Islet of Langerhans (tissue), 1 donor: ENCODE results near the gene GPR146.
"Not testable (repeated sequence)": the region's sequence is repeated elsewhere in the genome, so short reads cannot be mapped to it uniquely, and the experiment has no call there.

Experiments
- FAIRE-seq: peaks from one replicate; lab custom pipeline; 2011; peaks lifted over from hg19 to GRCh38; lab: Jason Lieb, UNC

GPR146 gene

DNA sequence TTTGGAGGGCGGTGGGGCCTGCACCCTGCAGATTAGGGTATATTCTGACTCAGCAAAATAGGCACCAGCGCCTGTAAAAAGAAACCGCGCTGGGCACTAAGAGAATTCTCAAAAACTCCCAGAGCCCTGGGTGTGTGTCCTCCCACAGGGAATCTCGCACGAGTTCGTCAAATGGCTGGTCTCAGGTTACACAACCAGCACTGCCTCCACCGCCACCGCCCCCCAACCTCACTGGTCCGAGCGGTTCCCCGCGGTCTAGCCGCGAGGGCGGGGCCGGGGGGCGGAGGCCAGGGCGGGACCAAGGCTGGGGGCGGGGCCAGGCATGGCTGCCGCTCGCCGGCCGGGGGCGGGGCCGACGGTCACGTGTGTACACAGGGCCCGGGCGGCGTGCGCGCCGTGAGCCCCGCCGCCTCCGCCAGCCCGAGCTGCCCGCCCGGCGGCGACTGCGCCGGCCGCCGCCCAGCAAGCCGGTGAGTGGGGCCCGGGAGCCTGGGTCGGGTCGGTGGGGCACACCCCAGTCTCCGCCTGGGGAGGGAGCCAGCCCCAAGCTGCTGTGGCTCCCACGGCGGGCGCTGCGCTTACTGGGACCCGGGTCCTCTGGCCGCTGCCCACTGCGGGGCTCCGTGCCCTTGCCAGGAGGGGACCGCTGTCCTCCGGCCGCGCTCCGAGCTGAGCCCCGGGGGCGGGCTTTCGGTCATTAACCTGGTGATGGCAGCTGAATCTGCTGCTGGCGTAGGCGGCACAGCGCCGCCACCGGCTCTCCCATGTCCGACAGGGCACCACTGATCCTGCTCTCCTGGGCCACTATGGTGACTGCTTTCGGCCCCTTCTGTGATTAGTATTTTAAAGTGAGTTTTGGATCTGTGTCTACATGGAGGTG, at the start of gene GPR146:
Gene GPR146, plus strand, starts transcription at position 358 of the 880 bp plus-strand sequence. CDS start 12,970 bp downstream, outside the sequence.
- no peak for FAIRE-seq

GRCh38 chr7:994592-995308, 49.6 kb upstream of the GPR146 start:
- FAIRE-seq, result no peak

DNA sequence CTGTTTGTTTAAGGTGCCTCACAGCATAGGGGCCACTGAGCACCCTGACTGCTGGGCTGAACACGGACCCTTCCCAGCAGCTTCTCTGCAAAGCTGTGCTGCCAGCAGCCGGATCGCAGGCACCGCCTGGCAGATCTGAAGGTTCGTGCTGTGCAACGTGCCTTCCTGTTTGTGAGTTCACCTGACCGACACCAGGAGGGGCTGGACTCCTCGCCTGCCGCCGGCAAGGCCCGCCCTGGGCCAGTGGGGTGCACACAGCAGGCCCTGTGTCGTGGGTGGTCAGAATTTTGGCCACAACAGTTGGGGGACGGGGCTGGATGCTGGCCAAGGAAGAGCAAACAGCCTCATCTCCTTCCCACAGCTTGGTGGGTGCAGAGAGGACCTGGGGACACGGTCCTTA, 48.8 kb upstream of the GPR146 start:
- FAIRE-seq, result no peak

GRCh38 chr7:996079-996872, 48.1 kb upstream of the GPR146 start:
- FAIRE-seq, result no peak

- FAIRE-seq, result no peak
Observed at GRCh38 chr7:997404-998395, 46.6 kb upstream of the GPR146 start.

- no peak for FAIRE-seq
Observed at GRCh38 chr7:999149-999879, 45.0 kb upstream of the GPR146 start.

- FAIRE-seq, result no peak
Observed at GRCh38 chr7:999941-1000935, 44.1 kb upstream of the GPR146 start.

DNA sequence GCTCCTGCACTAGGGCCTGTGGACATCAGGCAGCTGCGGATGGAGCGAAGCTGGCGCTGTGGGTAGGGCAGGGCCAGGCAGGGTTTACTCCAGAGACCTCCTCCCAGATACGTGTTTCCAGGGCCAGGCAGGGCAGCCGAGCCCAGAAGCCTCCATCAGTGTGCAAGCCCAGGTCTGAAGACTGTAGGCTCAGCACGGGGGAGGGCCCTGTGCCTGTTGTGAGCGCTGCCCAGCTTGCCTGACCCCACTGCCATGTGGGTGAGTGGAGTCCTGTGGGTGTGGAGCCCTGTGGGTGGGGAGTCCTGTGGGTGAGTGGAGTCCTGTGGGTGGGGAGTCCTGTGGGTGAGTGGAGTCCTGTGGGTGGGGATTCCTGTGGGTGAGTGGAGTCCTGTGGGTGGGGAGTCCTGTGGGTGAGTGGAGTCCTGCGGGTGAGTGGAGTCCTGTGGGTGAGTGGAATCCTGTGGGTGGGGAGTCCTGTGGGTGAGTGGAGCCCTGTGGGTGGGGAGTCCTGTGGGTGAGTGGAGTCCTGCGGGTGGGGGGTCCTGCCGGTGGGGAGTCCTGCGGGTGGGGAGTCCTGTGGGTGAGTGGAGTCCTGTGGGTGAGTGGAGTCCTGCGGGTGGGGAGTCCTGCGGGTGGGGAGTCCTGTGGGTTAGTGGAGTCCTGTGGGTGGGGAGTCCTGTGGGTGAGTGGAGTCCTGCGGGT, 43.1 kb upstream of the GPR146 start:
- not testable (repeated sequence) for FAIRE-seq

DNA sequence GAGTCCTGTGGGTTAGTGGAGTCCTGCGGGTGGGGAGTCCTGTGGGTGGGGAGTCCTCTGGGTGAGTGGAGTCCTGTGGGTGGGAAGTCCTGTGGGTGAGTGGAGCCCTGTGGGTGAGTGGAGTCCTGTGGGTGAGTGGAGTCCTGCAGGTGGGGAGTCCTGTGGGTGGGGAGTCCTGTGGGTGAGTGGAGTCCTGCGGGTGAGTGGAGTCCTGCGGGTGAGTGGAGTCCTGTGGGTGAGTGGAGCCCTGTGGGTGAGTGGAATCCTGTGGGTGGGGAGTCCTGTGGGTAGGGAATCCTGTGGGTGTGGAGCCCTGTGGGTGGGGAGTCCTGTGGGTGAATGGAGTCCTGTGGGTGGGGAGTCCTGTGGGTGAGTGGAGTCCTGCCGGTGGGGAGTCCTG, 42.3 kb upstream of the GPR146 start:
- FAIRE-seq, result not testable (repeated sequence)

DNA sequence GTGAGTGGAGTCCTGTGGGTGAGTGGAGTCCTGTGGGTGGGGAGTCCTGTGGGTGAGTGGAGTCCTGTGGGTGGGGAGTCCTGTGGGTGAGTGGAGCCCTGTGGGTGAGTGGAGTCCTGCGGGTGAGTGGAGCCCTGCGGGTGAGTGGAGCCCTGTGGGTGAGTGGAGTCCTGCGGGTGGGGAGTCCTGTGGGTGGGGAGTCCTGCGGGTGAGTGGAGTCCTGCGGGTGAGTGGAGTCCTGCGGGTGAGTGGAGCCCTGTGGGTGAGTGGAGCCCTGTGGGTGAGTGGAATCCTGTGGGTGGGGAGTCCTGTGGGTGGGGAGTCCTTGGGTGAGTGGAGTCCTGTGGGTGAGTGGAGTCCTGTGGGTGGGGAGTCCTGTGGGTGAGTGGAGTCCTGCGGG, 41.9 kb upstream of the GPR146 start:
- not testable (repeated sequence) for FAIRE-seq

- FAIRE-seq, result no peak
Observed at GRCh38 chr7:1004018-1004852, 40.1 kb upstream of the GPR146 start.

DNA sequence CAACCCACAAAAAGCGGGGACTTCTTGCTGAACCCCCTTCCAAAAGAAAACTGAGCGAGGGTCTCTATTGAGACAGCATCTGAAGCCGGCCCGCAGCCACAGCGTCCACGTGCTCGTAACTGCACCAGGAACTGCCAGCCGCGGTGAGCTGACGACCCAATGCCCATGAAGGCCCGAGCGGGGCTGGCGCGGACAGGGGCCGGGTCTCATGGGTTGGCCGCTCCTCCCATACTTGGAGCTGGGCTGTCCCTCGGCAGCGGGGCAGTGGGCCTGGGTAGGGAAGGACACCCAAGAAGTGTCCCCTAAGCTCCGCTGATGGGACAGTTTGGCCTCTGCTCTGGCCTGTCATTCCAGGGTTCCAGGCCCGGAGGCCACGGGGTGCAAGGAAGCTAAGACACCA, 39.0 kb upstream of the GPR146 start:
- FAIRE-seq, result no peak

GRCh38 chr7:1007901-1008300, 36.4 kb upstream of the GPR146 start:
- FAIRE-seq, result no peak

DNA sequence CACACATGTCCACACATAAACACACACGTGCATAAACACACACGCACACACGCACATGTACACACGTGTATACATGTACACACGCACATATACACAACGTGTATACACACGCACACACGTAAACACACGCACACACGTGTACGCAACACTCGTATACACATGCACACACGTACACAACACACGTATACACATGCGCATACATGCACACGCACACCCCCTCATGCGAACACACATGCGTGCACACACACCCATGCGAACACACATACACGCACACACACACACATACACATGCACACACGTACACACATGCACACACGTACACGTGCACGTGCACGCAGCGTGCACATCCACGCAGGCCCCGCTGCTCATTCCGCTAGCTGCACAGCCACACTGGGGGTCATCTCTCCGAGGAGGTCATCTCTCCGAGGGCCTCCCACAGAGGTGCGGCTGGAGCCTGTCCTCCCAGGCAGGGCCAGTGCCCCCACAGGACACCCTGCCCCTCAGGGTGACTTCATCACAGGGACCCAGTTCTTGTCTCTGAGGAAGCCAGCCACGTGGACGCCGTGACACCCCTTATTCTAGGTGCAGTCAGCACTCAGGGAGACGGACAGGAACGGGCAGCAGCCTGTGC, 35.5 kb upstream of the GPR146 start:
- FAIRE-seq, result no peak

GRCh38 chr7:1009747-1010146, 34.6 kb upstream of the GPR146 start:
- FAIRE-seq, result no peak

DNA sequence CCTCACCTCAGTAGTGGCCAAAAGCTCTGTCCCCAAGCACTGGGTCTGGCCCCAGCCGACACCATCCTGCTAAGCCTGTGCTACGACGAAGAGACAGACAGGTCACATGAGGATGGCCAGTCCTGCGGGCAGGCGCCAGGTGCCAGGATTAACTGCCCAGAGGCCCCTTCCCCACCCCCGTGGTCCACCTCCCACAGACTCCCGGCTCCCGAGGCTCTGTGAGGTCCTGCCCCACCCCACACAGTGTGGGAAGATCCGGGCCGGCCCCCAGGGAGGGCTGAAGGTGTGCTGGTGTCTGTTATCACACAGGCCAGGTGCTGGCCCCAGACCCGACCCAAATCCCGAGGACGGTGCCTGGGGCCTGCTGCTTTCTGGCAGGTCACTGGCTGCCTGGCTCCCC, 34.1 kb upstream of the GPR146 start:
- FAIRE-seq, result no peak

GRCh38 chr7:1011297-1012003, 32.9 kb upstream of the GPR146 start:
- FAIRE-seq, result no peak
